UCSD-AML1 (cell line): ENCODE results near the gene FOXJ1.

Source experiments
- DNase-seq: peaks from one replicate; lab custom pipeline; 2025; ENCODE audit not compliant: unreplicated experiment; lab: John Stamatoyannopoulos, UW

Gene FOXJ1

DNA sequence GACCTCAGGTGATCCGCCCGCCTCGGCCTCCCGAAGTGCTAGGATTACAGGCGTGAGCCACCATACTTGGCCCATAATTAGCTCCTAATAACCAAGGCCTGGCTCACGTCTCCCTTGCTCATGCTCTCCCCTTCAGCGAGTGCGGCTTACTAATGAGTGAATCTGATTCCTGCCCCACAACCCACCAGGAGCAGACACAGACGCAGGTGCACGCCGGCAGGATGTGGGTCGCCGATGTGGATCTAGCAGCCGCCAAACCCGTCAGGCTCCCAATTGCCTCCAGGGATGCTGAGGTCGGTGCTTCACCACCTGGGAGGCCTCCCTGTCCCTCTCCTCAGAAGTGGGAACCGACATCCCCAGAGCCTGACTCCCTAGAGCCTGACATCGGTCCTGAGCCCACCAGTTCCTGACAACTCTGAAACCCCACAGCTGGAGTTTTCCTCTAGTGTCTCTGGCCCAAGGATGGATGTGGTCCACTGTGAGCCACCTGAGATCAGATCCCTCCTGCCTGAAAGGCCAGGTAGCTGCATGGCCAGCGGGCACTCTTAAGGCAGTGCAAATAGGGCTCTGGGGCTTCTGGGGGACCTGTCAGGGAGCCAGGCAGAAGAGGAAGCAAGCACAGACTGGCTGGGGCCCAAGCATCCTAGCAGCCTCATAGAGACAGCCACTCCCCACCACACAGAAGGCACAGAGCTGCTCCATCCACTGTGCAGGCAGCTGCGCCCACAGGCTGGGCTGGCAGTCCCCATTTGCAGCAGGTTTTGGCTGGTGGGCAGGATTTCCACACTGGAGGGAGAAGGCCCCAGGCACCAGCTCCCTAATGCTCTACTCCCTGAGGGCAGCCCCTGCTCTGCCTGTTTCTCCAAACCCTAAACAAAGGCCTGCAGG, 48.3 kb downstream of the FOXJ1 start:
- DNase-seq = no peak

DNA sequence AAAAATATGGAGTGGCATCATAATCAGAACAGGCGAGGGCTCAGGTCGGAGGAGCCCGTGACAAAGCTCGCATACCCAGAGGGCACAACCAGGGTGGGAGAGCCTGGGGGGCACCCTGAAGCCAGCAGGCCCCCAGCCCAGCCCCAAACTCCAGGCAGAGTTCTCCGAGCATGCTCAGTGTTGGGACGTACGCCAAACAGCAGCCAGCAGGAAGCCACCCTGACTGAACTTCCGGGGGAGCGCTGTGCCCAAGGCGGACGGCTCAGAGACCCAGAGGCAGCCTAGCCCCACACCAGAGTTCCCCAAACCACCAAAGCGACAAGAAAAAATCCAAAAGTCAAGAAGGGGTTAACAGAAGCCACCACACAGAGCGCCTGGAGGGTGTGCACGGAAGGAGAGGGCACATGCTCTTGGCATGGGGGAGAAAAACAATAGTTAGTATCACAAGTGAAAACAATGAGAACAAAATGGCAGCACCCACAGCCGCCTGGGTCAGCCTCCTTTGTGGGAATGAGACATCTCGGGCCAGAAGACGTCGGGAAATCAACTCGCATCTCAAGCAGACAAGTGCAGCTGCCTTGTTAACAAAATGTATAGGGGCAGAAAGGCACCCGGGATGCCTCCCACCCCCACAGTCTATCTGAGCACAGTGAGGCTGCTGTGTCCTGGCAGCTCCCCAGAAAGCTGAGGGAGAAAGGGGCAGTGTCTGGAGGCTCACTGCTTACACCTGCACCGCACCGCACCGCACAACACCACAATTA, 49.3 kb downstream of the FOXJ1 start:
- peak; percentile 49 for DNase-seq

GRCh38 chr17:76090517-76091129, 50.4 kb downstream of the FOXJ1 start:
- DNase-seq = no peak

DNA sequence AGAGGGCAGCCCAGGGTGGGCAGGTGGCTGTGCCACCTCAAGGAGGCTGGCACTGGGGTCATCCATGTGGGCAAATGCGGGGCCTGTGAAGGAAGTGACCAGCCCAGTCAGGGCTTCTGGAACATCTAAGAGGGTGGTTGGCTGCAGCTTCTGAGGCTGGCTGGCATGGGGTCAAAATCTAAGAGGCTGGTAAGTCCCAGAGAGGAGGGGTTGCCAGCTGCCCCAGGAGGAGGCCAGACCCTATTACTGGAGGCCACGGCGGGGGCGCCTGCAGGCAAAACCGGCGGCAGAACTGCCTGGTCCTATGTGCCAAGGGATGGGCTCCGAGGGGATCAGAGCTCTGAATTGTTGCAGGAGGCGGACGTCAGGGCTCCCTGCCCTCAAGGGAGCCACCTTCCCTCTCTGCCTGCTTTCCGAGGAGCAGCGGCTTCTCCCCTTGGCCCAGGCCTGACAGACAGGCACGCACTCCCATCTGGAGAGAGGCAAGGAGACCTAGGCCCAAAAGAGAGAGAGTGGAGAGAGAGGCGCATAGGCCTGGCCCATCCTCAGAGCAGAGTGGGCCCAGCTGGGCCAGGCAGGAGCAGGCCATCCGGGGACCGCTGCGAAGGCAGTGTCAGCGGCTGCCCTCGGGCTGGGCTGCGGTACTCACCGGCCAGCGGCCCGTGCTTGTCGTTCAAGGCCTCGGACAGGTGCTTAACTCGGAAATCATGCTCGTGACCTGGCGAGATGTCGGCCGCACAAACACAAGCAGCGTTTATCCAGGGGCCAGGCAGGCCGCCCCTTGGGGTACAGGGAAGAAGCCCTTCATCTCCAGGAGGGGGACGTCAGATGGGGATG, 51.1 kb downstream of the FOXJ1 start:
- DNase-seq = no peak

- no peak for DNase-seq
These were observed 52.0 kb downstream of the FOXJ1 start for GRCh38 chr17:76088868-76089576.

GRCh38 chr17:76088041-76088867, 52.8 kb downstream of the FOXJ1 start:
- DNase-seq = no peak

DNA sequence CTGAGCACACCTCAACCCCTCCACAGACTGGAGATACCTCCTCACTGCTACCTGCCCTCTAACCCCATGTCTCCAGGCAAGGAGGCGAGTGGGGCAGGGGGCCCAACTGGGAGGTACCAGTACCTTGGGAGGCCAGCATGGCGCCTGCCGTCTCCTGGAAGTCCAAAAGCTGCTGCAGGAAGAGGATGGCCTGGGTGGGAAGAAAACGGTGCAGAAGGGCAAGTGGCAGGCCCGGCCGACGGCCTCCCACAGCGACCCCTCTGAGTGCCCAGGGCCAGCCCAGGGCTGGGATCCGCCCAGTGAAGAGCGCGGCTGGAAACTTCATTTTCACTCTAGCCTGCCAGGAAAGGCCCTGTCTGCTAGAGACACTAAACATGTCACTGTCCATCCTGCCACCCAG, 53.5 kb downstream of the FOXJ1 start:
- no peak for DNase-seq

- no peak for DNase-seq
These were observed 54.7 kb downstream of the FOXJ1 start for GRCh38 chr17:76086384-76086783.
